GM12878 (cell line): ENCODE results near the gene PIWIL1. TPM values are rescaled to one million over a fixed set of nuclear protein-coding genes. Genes with fewer than 3 reads are reported as not detected.

Experiments
- ATAC-seq: fragments of 200-7000 bp; cut with Tn5 transposase; 3 replicates; pipeline ENCODE4 v1.9.1; 2020; ENCODE audit warnings: mild to moderate bottlenecking, moderate library complexity
- BruUV-seq: library from RNA; stranded (reverse); fragments of 400-500 nt; replicated peaks from 2 replicates; lab custom pipeline; 2021; lab: Mats Ljungman, UMichigan
- CTCF ChIA-PET: fragments of 300-600 bp; sonication (Branson Sonifier 250); formaldehyde crosslinking; extraction: SDS; loops from one replicate; lab custom pipeline; 2021; ENCODE audit warnings: inconsistent platforms; lab: Yijun Ruan, JAX
- POLR2A ChIA-PET: fragments of 350-600 bp; formaldehyde crosslinking; extraction: SDS; loops from one replicate; lab custom pipeline; 2021; ENCODE audit warnings: inconsistent platforms; lab: Charles Lee
- RAD21 ChIA-PET: fragments of 300-600 bp; sonication (Branson Sonifier 250); formaldehyde crosslinking; loops from one replicate; lab custom pipeline; 2023; ENCODE audit warnings: antibody characterized with exemption; ENCODE audit not compliant: unreplicated experiment; lab: Charles Lee
- SMC1A ChIA-PET: fragments of 300-600 bp; sonication (Branson Sonifier 250); formaldehyde crosslinking; loops from one replicate; lab custom pipeline; 2023; ENCODE audit not compliant: unreplicated experiment, uncharacterized antibody; lab: Charles Lee
- DNase-seq: peaks from one replicate; pipeline ENCODE4 v3.0.0-alpha.2; 2011; ENCODE audit warnings: low read depth, low spot score
- FAIRE-seq: peaks from 3 replicates; lab custom pipeline; 2011; peaks lifted over from hg19 to GRCh38; lab: Jason Lieb, UNC
- H2AFZ ChIP-seq: 2 replicates; pipeline ENCODE4 v1.6.0; 2011; ENCODE audit warnings: low read depth, low read length, control low read depth; ENCODE audit not compliant: control insufficient read depth
- H3K27ac ChIP-seq: 2 replicates; pipeline ENCODE4 v1.5.1; 2011; ENCODE audit warnings: control low read depth; ENCODE audit not compliant: control insufficient read depth, insufficient read depth
- H3K27me3 ChIP-seq, 2 experiments: replicated peaks in 1 of 2; 2 replicates each; pipeline versions ENCODE4 v1.6.0 to v1.6.1; 2011; ENCODE audit warnings: low read length in 1 of 2; ENCODE audit not compliant: control insufficient read depth in 2 of 2, insufficient read depth in 2 of 2
- H3K36me3 ChIP-seq, 2 experiments: 2 replicates each; pipeline ENCODE4 v1.5.1; 2011; ENCODE audit warnings: low read length in 1 of 2; ENCODE audit not compliant: control insufficient read depth in 2 of 2, insufficient read depth in 2 of 2
- H3K4me1 ChIP-seq: 2 replicates; pipeline ENCODE4 v1.6.1; 2011; ENCODE audit warnings: mild to moderate bottlenecking, low read length, moderate library complexity, mixed read lengths; ENCODE audit not compliant: control insufficient read depth, insufficient read depth
- H3K4me2 ChIP-seq: 2 replicates; pipeline ENCODE4 v1.6.0; 2011; ENCODE audit warnings: control low read depth; ENCODE audit not compliant: control insufficient read depth, insufficient read depth
- H3K4me3 ChIP-seq: fragments of 200-600 bp; sonication (generic); 2 replicates; pipeline ENCODE4 v1.5.1; 2016
- H3K79me2 ChIP-seq: 2 replicates; pipeline ENCODE4 v1.6.0; 2011; ENCODE audit warnings: low read length; ENCODE audit not compliant: control insufficient read depth, insufficient read depth
- H3K9ac ChIP-seq: 2 replicates; pipeline ENCODE4 v1.8.0; 2011; ENCODE audit warnings: low read length, control low read depth, mixed read lengths; ENCODE audit not compliant: control insufficient read depth, insufficient read depth
- H3K9me3 ChIP-seq: replicated peaks from 3 replicates; pipeline ENCODE4 v1.5.1; 2011; ENCODE audit warnings: mild to moderate bottlenecking, low read length; ENCODE audit not compliant: control insufficient read depth, insufficient read depth
- H4K20me1 ChIP-seq: 2 replicates; pipeline ENCODE4 v1.6.0; 2011; ENCODE audit not compliant: control insufficient read depth, insufficient read depth
- ASH2L ChIP-seq: fragments of 300-600, 200-600 bp; sonication (generic); IDR thresholded peaks from 2 replicates; pipeline ENCODE4 v1.6.1; 2017; ENCODE audit warnings: low read depth, mild to moderate bottlenecking, borderline replicate concordance
- CBX3 ChIP-seq: fragments of 200-600 bp; sonication (generic); IDR thresholded peaks from 2 replicates; pipeline ENCODE4 v1.6.1; 2016; ENCODE audit warnings: low read depth, borderline replicate concordance
- CTCF ChIP-seq, 3 experiments: IDR thresholded peaks in 2 of 3; conservative IDR thresholded peaks in 1 of 3; 2 replicates each; pipeline ENCODE4 v1.5.1; 2011; ENCODE audit warnings: low read depth in 3 of 3, low read length in 3 of 3, mild to moderate bottlenecking in 3 of 3, control low read depth in 2 of 3, moderate library complexity in 2 of 3, inconsistent platforms in 1 of 3, mixed read lengths in 1 of 3; ENCODE audit not compliant: control insufficient read depth in 2 of 3, insufficient read depth in 1 of 3; ENCODE audit errors: extremely low read depth in 1 of 3
- SUZ12 ChIP-seq: fragments of 200-600 bp; sonication (generic); IDR thresholded peaks from one replicate; pipeline ENCODE4 v1.6.1; 2018; ENCODE audit warnings: antibody characterized with exemption, mild to moderate bottlenecking; ENCODE audit not compliant: unreplicated experiment
- TBL1XR1 ChIP-seq: IDR thresholded peaks from 2 replicates; pipeline ENCODE4 v1.6.1; 2012; ENCODE audit warnings: low read depth, low read length, improper control_type of control experiment
- ZNF217 ChIP-seq: fragments of 450-650 bp; IDR thresholded peaks from 2 replicates; pipeline ENCODE4 v1.6.1; 2017; ENCODE audit warnings: antibody characterized with exemption, mild to moderate bottlenecking
- WGBS: methylation state at CpG from one replicate; pipeline ENCODE4 v1.1.6; 2016; ENCODE audit warnings: low lambda C conversion rate; ENCODE audit not compliant: insufficient replicate concordance, insufficient coverage; ENCODE audit errors: missing lambda C conversion rate; 5-methylcytosine and 5-hydroxymethylcytosine counted together
- in situ Hi-C: fragments of 300-500 bp; cut with MboI; formaldehyde crosslinking; loops from 9 replicates; pipeline ENCODE4 v1.14.3; 2018; ENCODE audit warnings: mixed read lengths
- intact Hi-C: fragments of 100-400 bp; cut with micrococcal nuclease; formaldehyde crosslinking; loops from one replicate; pipeline ENCODE4 v1.14.2; 2022; ENCODE audit not compliant: unreplicated experiment
- polyA plus RNA-seq, 11 experiments: library from polyadenylated mRNA; depleted of rRNA in 4 of 11; unstranded in 6 of 11; stranded (reverse) in 5 of 11; fragments of >200 nt; fragmentation: Nextera tagmentation in 4 of 11; fragmentation: Illumina TruSeq in 1 of 11; extraction: Ambion mirVana in 4 of 11; extraction: Trizol in 1 of 11; gene quantifications; 1 replicate in 1 of 11; 2 replicates in 10 of 11; pipeline versions ENCODE4 v1.2.1 to v1.2.3, GENCODE V29; 2011 to 2016; ENCODE audit warnings: inconsistent platforms in 2 of 11, missing spikeins in 2 of 11, low read depth in 1 of 11
- total RNA-seq, 4 experiments: library from RNA; depleted of rRNA in 3 of 4; stranded (reverse); fragments of >200 nt in 3 of 4; fragmentation: Illumina TruSeq in 1 of 4; extraction: Trizol in 1 of 4; gene quantifications; 2 replicates each; pipeline versions ENCODE4 v1.2.1 to v1.2.3, GENCODE V29; 2013 to 2021

Gene PIWIL1
- total and polyA plus RNA-seq, 10 of the 15 experiments (the other 5 are each of a cell fraction or from before 2014, with no cell fraction given): not detected

GRCh38 chr12:130357241-130357640 is 19.6 kb downstream of the PIWIL1 start (continued):
- TF ChIP-seq TBL1XR1 (no peak), CBX3 (no peak)

- no peaks in the 10 kb centered on the region; the same call in 1 of the 3 replicates for H3K9me3 ChIP-seq
- no peak overlapping the region for H3K4me2 ChIP-seq
- no peak overlapping the region for H3K4me3 ChIP-seq
- no peaks in the 10 kb centered on the region for H3K79me2 ChIP-seq
- CTCF ChIA-PET: no interaction called here
- H3K4me1 ChIP-seq: no peaks in the 10 kb centered on the region
- intact Hi-C loops (no loop called here), in situ Hi-C loops (no loop called here)
- no peak overlapping the region for H3K27ac ChIP-seq
- BruUV-seq: no TSS peak
- no peak overlapping the region for H3K9ac ChIP-seq
- DNase-seq (no peak), ATAC-seq (no peak), FAIRE-seq (no peak)
- H3K27me3 ChIP-seq: no peaks in the 10 kb centered on the region
- SMC1A ChIA-PET: no interaction called here
- RAD21 ChIA-PET: no interaction called here
- POLR2A ChIA-PET: no interaction called here
- WGBS: 40% methylated on average over 14 of the region's 14 CpGs
- TF ChIP-seq ZNF217: no peak
- TF ChIP-seq CTCF (IDR thresholded peaks at IDR 0.05 in 2 of 3, conservative IDR thresholded peaks at IDR 0.05 in 1 of 3; ENCODE audit: control insufficient read depth in 2 of 3, extremely low read depth in 1 of 3, insufficient read depth in 1 of 3, low read depth in 3 of 3, low read length in 3 of 3): no peak
- no peak for TF ChIP-seq SUZ12
- no peak for TF ChIP-seq ASH2L
- H2AFZ ChIP-seq: no peak overlapping the region
- no peaks in the 10 kb centered on the region for H4K20me1 ChIP-seq
- no peaks in the 10 kb centered on the region for H3K36me3 ChIP-seq
Observed at GRCh38 chr12:130357729-130358330, 20.1 kb downstream of the PIWIL1 start.
